Activated gamma-delta T cell treated with anti-CD3 and anti-CD28 coated beads, Interleukin-2, amount 50 U/mL, for 16 hours (primary cell): ENCODE results near the gene CAMTA1.

Experiments
- DNase-seq: peaks from one replicate; pipeline ENCODE4 v3.0.0-alpha.2; 2020; ENCODE audit warnings: low read depth

The CAMTA1 gene

DNA sequence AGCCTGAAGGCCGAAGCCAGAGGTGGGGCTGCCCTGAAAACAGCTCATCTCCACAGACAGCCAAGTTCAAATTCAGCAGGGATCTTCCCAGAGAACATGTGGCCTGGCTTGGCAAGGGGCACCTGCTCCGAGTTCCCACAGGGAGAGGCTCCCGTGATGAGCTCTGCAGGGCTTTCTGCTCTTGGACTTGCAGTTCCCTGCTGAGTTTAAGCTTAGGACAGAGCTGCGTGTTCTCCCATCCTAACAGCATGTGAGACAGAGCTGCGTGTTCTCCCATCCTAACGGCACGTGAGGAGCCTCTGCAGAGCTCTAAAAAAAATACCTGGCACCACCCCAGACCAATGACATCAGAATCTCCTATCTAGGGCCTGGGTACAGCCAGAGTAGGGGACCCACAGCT is 872.8 kb downstream of the CAMTA1 start:
- no peak for DNase-seq

DNA sequence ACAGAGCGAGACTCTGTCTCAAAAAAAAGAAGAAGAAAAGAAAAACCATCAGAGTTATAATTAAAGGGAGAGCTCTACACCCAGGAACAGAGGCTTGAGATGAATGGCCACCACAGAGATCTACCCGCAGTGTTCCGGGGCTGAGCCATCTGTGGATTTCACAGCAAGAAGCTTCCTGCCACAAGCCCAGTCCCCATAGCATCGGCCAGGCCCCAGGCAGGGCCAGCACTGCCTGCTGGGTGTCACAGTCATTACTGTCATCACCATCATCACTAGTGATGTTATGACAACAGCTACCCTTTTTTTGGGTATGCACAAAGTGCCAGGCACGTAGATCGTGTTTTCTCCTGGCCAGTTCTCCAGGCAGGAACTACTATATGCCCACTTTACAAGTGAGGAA is 874.3 kb downstream of the CAMTA1 start:
- DNase-seq = no peak

DNA sequence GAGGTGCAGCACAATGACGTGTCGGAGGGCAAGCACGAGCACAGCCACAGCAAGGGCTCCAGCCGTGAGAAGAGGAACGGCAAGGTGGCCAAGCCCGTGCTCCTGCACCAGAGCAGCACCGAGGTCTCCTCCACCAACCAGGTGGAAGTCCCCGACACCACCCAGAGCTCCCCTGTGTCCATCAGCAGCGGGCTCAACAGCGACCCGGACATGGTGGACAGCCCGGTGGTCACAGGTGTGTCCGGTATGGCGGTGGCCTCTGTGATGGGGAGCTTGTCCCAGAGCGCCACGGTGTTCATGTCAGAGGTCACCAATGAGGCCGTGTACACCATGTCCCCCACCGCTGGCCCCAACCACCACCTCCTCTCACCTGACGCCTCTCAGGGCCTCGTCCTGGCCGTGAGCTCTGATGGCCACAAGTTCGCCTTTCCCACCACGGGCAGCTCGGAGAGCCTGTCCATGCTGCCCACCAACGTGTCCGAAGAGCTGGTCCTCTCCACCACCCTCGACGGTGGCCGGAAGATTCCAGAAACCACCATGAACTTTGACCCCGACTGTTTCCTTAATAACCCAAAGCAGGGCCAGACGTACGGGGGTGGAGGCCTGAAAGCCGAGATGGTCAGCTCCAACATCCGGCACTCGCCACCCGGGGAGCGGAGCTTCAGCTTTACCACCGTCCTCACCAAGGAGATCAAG is 878.3 kb downstream of the CAMTA1 start:
- DNase-seq = no peak

DNA sequence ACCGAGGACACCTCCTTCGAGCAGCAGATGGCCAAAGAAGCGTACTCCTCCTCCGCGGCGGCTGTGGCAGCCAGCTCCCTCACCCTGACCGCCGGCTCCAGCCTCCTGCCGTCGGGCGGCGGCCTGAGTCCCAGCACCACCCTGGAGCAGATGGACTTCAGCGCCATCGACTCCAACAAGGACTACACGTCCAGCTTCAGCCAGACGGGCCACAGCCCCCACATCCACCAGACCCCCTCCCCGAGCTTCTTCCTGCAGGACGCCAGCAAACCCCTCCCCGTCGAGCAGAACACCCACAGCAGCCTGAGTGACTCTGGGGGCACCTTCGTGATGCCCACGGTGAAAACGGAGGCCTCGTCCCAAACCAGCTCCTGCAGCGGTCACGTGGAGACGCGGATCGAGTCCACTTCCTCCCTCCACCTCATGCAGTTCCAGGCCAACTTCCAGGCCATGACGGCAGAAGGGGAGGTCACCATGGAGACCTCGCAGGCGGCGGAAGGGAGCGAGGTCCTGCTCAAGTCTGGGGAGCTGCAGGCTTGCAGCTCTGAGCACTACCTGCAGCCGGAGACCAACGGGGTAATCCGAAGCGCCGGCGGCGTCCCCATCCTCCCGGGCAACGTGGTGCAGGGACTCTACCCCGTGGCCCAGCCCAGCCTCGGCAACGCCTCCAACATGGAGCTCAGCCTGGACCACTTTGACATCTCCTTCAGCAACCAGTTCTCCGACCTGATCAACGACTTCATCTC is 879.1 kb downstream of the CAMTA1 start:
- DNase-seq = no peak

DNA sequence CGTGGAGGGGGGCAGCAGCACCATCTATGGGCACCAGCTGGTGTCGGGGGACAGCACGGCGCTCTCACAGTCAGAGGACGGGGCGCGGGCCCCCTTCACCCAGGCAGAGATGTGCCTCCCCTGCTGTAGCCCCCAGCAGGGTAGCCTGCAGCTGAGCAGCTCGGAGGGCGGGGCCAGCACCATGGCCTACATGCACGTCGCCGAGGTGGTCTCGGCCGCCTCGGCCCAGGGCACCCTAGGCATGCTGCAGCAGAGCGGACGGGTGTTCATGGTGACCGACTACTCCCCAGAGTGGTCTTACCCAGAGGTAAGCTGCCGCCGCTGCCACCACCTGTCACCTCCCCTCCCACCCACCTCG is 879.6 kb downstream of the CAMTA1 start:
- no peak for DNase-seq

DNA sequence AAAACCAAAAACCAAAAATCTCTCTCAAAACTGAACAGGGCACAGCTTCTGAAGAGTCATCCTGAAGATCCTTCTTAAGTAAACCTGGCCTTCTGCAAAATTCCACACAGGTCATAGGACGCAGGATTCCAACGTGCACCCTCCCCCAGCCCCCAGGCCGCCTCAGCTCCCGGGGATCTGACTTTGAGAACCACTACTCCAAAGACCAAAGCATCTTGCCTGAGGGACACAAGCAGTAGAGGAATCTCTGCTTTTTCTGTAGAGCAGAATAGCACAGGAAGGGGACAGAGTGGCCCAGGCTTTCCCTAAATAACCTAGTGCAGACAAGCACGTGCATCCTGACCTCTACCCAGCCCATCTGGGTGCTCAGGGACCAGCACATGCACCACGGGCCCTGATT is 881.0 kb downstream of the CAMTA1 start:
- no peak for DNase-seq

DNA sequence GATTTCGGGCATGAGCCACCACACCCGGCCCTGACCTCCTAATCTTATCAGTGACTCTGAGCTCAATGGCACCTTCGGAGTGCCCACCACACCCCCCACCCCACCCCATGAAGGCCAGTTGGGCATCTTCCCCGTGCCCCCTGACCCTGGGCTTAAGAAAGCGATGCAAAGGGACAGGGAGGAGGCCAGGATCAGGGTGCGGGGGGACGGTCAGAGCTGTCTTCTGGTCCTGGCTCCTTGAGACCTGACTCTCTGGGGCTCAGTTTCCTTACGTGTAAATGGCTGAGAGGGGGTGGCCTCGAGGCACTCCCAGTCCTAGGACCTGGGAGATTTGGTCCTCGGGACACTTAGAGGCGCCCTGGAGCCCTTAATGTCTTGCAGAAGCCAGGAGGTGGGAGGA is 881.9 kb downstream of the CAMTA1 start:
- DNase-seq = no peak

DNA sequence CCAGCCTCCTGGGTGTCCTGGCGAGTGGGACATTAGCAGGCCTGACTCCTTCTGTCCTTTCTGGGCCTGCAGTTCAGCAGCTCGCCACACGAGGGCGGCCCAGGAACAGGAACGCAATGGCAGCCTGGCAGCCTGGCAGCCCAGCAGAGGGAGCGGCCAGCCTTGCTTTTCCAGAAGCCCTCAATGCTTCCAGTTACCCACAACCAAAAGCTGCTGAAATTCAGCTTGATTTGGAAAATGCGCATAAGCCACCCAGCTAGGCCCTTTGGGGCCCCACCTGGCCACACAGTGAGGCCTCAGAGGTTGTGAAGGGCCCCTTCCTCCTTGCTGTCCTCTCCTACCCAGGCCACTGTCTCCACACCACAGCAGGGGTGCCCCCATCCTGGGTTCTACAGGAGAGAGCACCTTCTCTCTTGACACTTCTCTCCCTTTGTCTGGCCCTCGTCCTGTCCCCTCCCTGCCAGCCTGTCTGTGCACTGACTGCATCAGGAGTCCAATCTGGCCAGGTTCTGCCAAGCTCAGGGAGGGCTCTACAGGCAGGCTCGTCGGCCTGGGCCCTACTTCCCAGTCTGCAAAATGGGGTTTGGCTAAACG is 882.5 kb downstream of the CAMTA1 start:
- peak; percentile 80 for DNase-seq

DNA sequence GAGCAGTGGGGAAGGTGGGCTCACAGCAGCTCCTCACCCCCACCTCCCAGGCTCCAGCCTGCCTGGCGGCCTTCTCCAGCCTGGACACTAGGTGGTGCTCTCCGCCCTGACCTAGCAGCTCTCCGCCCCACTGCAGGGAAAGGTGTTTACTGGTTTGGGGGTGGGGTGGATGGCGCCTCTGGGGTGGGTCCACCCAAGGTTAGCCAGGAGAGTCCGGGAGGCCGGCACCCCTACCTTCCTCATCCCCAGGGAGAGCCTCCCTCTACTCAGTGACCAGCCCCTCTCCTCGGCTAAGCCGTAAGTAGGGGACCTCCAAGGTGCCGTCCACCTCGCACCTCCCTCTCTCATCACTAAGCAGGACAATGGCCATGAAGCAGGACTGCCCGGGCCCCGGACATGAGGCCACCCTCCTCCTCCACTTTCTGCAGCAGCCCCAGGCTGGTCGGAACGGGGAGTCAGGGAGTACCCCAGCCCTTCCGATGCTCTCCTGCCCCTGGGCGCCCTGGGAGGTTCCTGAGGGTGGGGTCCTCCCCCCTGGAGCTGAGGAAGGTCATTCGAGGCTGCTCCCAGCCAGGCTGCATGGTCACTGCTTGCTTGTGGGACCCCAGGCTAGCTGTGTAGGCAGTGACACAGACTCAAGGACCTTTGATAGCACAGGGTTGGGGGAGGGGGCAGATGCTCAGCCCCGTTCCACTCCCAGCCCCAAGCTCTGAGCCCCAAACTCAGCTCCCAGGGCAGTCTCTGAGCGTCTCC is 884.5 kb downstream of the CAMTA1 start:
- DNase-seq = peak; percentile 41

DNA sequence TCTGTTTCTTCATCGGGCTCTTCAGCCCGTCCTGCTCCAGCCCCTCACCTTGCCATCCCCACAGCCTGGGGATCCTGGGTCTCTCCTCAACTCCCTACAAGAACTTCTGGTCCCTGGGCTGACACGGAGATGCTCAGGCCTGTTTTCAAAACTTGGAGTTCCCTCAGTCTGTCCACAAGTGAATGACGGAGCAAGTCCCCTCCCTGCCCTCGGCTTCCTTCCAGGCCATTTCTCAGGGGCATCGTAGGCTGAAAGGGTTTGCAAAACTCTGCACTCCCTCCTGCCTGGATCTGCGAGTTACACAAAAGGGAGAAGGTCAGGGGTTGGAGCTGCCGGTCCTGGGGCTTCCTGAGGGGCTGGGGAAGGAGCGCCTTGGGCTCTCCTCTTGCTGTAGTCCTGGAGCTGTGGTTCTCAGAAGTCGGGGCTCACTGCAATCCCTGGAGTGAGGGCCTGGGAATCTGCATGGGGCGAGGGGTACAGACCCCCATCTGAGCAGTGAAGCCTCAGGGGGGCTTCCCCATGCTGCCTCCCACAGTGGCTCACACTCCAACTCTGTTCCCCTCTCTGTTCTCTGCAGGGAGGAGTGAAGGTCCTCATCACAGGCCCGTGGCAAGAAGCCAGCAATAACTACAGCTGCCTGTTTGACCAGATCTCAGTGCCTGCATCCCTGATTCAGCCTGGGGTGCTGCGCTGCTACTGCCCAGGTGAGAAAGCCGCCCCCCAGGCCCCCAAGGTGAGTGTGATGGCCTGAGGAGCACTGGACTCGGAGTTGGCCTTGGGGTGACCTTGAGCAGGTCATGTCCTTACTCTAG is 885.3 kb downstream of the CAMTA1 start:
- DNase-seq = no peak

DNA sequence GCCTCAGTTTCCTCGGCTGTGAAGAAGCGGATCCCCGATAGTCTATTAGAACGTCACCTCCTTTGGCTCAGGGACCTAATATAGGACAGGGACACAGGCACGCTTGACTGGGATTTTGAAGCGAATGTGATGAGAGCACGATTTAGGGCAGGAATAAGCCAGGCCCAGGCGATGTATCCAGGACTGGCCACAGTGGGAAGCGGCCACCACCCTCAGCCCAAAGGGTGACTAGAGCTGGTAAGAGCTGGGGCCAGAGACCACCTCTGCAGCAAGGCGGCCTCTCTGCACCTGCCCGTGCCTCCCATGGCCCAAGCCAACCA is 885.9 kb downstream of the CAMTA1 start:
- DNase-seq = no peak

DNA sequence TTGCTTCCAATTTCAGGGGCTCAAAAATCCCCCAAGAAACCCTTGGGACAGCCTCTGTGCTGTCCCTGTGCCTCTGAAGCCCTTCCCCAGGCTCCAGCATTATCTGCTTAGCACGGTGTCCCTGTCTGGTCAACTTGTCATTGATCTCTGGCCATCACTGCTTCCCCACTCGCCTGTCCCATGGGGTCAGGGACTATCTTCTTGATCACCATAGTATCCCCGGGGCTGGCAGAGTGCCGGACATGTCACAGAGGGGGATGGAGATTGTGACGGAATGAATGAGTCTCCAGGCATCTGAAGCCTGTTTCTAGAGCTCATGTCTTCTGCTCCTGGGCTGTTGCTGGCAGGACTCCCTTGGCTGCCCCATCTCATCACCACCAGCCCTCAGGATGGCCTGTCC is 886.4 kb downstream of the CAMTA1 start:
- no peak for DNase-seq

DNA sequence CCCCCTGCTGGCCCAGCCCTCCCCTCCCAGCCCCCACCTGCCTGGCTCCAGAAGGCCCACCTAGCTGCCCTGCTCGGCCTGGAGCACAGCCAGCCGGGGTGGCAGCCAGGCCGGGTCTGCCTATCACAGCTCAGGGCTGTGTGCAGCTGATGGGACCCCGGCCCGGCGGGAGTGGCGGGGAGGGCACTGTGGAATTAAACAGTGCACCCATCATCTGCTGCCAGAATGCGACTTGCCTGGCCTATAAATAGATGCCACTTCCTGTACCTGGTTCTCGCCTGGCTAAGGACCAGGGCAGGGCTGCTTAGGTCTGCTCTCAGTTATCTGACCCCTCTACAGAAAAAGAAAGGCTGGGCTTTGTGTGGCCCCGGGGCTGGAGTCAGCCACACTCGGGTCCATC is 887.6 kb downstream of the CAMTA1 start:
- no peak for DNase-seq

DNA sequence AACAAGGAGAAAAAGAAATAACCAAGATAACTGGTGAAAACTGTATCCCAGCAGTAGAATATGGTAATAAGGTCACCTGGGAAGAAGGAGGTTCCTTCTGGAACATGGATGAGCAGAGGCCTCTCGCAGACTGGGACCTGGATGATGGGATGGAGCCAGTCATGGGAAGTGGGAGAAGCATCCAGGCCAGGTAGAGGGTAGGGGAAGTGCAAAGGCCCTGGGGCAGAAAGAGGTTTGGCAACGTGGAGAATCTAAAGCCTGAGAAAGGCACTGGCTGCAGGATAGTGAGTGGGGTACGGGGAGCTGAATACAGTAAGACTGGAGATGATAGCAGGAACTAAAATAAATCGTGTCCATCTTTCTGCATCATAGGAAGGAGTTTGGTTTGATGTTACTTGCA is 889.7 kb downstream of the CAMTA1 start:
- DNase-seq = no peak

DNA sequence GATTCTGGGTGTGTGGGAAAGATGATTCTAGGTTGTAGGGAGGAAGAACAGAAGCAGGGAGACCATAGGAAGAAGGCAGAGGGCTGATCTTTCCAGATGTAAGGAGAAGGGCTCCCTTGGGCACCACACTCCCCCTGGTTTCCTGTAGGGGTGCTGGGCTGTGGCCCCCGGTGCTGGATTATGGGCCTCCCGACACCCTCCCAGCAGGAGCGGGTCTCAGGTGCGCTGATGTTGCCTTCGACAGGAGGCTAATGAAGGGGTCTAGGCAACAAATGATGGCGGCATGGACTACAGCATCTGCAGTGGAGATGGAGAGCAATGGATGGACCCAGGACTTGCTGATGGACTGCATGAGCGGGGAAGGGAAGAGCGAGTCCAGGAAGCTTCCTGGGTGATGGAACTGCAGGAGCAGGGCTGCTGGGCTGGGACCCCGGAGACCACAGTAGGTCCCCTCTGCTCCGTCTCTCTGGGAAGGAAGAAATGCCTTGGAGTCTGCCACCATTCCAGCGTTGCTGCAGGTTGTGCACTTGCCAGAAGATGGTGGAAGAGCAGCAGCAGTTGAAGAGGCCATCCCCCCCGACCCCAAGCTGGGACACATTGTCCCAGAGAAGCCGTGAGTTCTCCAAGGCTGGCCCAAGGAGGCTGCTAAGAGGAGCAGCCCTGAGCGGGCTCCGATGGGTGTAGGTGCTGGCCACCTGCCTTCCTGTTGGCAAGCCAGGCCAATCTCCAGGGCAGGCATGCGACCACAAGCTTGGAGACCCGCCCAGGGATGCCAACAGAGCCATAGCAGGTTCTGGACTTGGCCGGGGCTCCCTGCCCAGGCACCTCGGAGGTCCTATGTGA is 890.4 kb downstream of the CAMTA1 start:
- no peak for DNase-seq

DNA sequence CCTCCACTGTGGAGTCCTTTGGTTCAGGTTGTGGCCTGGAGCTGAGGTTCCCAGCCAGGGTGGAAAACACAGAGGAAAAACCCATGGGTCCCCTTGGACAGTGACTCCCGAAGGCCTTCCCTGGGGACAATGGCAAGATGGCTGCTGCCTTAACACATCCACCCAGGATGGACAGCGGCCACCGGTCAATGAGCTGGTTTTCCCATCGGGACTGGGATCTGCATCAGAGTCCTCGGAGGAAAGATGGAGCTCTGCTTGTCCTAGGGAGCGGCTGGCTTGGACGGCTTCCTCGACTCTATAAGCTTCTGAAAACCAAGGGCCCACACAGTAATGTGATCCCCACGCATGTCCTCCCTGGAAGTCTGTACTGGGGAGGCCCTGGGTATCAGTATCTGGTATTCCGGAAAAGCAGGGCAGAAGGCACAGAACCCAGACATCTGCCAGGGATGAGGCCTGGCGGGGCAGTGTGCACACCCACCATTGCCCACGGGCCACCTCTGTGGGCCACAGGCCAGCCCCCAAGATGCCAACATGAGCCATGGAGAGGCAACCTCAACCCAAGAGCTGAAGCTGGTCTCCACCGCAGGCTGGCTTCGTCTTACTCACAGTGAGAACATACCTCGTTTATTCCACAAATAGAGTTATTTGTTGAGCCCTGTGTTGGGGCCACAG is 891.2 kb downstream of the CAMTA1 start:
- no peak for DNase-seq

DNA sequence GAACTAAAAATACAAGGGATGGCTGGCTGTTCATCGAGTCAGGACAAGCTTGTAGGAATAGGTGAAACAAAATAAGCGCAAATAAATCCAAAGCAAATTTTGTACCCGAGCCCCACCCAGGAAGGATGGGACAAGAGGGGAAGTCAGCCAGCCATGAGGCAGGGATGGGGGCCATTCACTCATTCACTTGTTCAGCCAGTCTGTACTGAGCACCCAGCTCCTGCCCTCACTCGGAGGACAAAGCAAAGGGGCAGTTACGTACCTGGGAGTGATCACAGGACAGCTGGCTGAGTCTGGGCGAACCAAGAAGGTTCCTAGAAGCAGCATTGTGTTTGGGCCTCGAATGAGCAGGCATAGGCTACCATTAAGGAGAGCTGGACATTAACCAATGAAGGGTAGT is 891.9 kb downstream of the CAMTA1 start:
- no peak for DNase-seq

DNA sequence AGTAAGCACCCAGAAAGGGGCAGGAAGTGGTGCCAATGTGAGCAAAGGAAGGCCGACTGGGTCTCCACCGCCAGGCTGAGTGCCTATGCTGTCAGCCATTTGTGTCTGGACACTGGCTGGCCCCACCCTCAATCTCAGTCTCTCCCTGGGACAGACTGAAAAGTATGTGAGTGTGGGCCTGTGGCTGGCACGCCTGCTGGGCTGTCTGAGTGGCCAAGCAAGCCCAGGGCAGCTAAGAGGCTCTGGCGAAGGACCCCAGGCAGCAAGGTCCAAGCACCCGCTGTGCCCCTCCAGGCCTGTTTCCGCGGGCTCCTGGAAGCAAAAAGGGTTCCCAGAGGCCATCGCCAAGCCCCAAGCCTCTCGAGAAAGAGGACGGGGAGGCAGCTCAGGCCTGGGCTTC is 892.6 kb downstream of the CAMTA1 start:
- no peak for DNase-seq

DNA sequence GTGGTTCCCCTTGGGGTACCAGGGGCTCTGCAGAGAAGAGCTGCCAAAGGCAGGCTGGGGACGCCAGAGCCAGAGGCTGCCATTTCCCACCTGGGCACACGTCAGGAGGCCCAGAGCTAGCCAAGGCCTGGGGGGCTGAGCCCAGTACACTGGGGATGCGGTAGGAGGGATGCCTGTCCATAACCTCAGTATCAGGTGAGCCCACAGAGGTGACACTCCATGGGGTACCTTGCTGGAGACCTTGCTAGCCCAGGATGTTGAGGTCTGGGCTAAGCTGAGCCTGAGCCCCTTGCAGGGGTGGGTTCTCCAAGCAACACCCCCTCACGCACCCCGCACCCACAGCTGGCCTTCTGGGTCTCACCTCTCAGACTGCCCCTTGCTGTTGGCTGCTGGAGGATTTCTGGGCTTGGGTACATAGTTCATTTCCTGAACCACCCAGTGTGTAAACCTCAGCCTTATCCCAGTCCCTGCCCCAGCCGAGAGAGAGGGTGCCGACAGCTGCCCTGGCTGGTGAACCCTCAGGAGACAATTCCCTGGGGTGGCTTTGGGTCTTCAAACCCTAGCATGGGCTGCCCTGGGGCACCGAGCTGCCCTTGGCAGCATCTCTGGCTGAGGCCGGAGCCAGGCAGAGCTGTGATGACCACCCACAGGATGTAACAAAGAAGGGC is 893.4 kb downstream of the CAMTA1 start:
- no peak for DNase-seq
